ENCODE results near the gene AGMO. TPM values are rescaled to one million over a fixed set of nuclear protein-coding genes. Genes with fewer than 3 reads are reported as not detected.

AGMO gene
- total and polyA plus RNA-seq, 2 of the 8 experiments (the other 6 are each of a cell fraction or from before 2014, with no cell fraction given), result 0.22 to 0.45 TPM

DNA sequence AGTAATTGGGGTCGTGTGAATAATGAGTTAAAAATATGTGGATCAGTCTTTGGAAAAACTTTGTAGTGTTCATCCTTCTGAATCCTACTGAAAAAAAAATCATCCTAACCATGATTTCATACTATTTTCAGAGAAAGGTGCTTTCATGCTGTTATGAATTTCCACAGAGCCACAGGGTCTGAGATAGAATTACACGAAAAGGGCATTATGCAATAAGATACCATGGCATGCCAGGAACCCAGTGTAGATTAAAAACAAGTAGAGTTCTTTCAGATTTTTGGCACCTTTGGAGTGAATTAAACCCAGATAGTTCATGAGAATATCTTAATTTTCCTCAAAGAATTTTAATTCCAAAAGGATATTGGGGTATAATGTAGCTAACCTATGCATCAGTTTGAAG lies 47.5 kb upstream of the AGMO start:
- Histone ChIP-seq H3K4me1 (replicated peaks in 1 of 4; ENCODE audit: control insufficient read depth in 3 of 4, insufficient read depth in 4 of 4, low read length in 3 of 4) (no peaks in the 10 kb centered on the region; a peak in 1 of 7 replicates), H3K23me2 (ENCODE audit: low read depth, low read length) (peaks cover 1% of the 10 kb centered on the region; the same call in 1 of the 2 replicates), H2BK12ac (ENCODE audit: low read depth, low read length) (no peak overlapping the region), H3K4me3 (ENCODE audit: extremely low read depth in 1 of 4, insufficient read depth in 2 of 4, low read depth in 3 of 4, low read length in 4 of 4) (no peak overlapping the region), H2BK5ac (ENCODE audit: low read depth, low read length) (no peak overlapping the region), H3K9me3 (ENCODE audit: insufficient read depth in 2 of 2, low read depth in 1 of 2, low read length in 1 of 2) (no peaks in the 10 kb centered on the region), H2BK120ac (replicated peaks; ENCODE audit: low read depth, low read length) (no peak overlapping the region), H3K14ac (ENCODE audit: insufficient read length) (no peak overlapping the region), H3K4me2 (ENCODE audit: insufficient read depth in 1 of 2, low read depth in 2 of 2, low read length in 2 of 2) (no peak overlapping the region), H2AK5ac (ENCODE audit: low read depth, low read length) (no peak overlapping the region), H3K56ac (replicated peaks; ENCODE audit: insufficient read length, low read depth, low read length) (no peak overlapping the region), H4K91ac (replicated peaks; ENCODE audit: insufficient read length, low read length) (no peak overlapping the region), H4K20me1 (replicated peaks in 1 of 2; ENCODE audit: control insufficient read depth in 1 of 2, insufficient read depth in 2 of 2, low read length in 2 of 2) (no peaks in the 10 kb centered on the region), H3K4ac (replicated peaks; ENCODE audit: insufficient read length, low read depth, low read length) (no peak overlapping the region), H3K9ac (replicated peaks in 1 of 4; ENCODE audit: extremely low read depth in 1 of 4, low read depth in 3 of 4, low read length in 3 of 4) (no peak overlapping the region), H3K79me2 (ENCODE audit: control insufficient read depth in 1 of 2, insufficient read depth in 2 of 2, low read length in 2 of 2) (no peaks in the 10 kb centered on the region), H3K27me3 (replicated peaks in 1 of 4; ENCODE audit: control insufficient read depth in 3 of 4, extremely low read depth in 1 of 4, insufficient read depth in 3 of 4, low read length in 3 of 4) (no peaks in the 10 kb centered on the region), H2BK15ac (ENCODE audit: low read length) (no peak overlapping the region), H3K27ac (ENCODE audit: low read depth, low read length) (no peak overlapping the region), H3K23ac (ENCODE audit: insufficient read length) (no peak overlapping the region), H2AFZ (ENCODE audit: low read length) (no peak overlapping the region), H3K79me1 (ENCODE audit: low read depth, low read length) (no peaks in the 10 kb centered on the region), H3K18ac (ENCODE audit: extremely low read depth, low read length) (no peak overlapping the region), H4K5ac (ENCODE audit: insufficient read length, low read depth, low read length) (no peak overlapping the region), H4K8ac (ENCODE audit: extremely low read depth, insufficient read depth, low read length) (no peak overlapping the region), H2BK20ac (ENCODE audit: low read length) (no peak overlapping the region), H3K36me3 (ENCODE audit: control insufficient read depth in 2 of 4, insufficient read depth in 4 of 4, low read length in 3 of 4) (no peaks in the 10 kb centered on the region)
- 92 to 100% methylated on average over 1 to 2 of the region's 2 CpGs for WGBS, 2 experiments (ENCODE audit: extremely low coverage in 1 of 2, insufficient coverage in 1 of 2, insufficient read length in 1 of 2, insufficient replicate concordance in 2 of 2, low coverage in 1 of 2, low lambda C conversion rate in 2 of 2, missing lambda C conversion rate in 1 of 2)
- TF ChIP-seq TBP (IDR thresholded peaks at IDR 0.05; ENCODE audit: low read depth, low read length) (no peak), SP2 (IDR thresholded peaks at IDR 0.05; ENCODE audit: low read length) (no peak), BCL11A (IDR thresholded peaks at IDR 0.05; ENCODE audit: low read depth in 2 of 2, low read length in 2 of 2) (no peak), TEAD4 (IDR thresholded peaks at IDR 0.05; ENCODE audit: low read depth, low read length) (no peak), TAF7 (optimal IDR thresholded peaks at IDR 0.05; ENCODE audit: borderline replicate concordance, low read depth, low read length) (no peak), JUN (IDR thresholded peaks at IDR 0.05; ENCODE audit: low read depth, low read length) (no peak), RXRA (IDR thresholded peaks at IDR 0.05; ENCODE audit: insufficient read depth, low read depth, low read length) (no peak), NANOG (IDR thresholded peaks at IDR 0.05; ENCODE audit: insufficient read depth, low read depth, low read length, poor library complexity, severe bottlenecking) (no peak), SUZ12 (IDR thresholded peaks at IDR 0.05; ENCODE audit: low read length) (no peak), POU5F1 (IDR thresholded peaks at IDR 0.05; ENCODE audit: low read depth, low read length) (no peak), EGR1 (IDR thresholded peaks at IDR 0.05; ENCODE audit: borderline replicate concordance, low read depth, low read length) (no peak), CHD1 (IDR thresholded peaks at IDR 0.05; ENCODE audit: low read depth, low read length) (no peak), ATF3 (IDR thresholded peaks at IDR 0.05; ENCODE audit: insufficient read depth, low read depth, low read length) (no peak), JUND (IDR thresholded peaks at IDR 0.05; ENCODE audit: low read length) (no peak), KDM1A (IDR thresholded peaks at IDR 0.05; ENCODE audit: borderline replicate concordance, low read length) (no peak), POLR2A (IDR thresholded peaks at IDR 0.05; ENCODE audit: control extremely low read depth in 1 of 2, low read depth in 2 of 2, low read length in 2 of 2) (no peak)
- DNase-seq (ENCODE audit: low read depth in 1 of 2, low spot score in 2 of 2) (no peak), FAIRE-seq (no peak)
- CTCF ChIA-PET (ENCODE audit: partially characterized antibody), result interaction anchor here (0.6 to 1.3 kb wide), 3 partner anchors 8 to 486 kb away, joined by 3 to 5 read pairs (median 3); no protein-coding TSS in a partner anchor
- POLR2A ChIA-PET (ENCODE audit: partially characterized antibody), result no interaction called here
